ENCODE measurements around the gene C1GALT1C1L. TPM values are rescaled to one million over a fixed set of nuclear protein-coding genes. Genes with fewer than 3 reads are reported as not detected.
A peak's percentile ranks its signal among the peaks of the same experiment; 100 is the strongest.
"Not testable (repeated sequence)": the region's sequence is repeated elsewhere in the genome, so short reads cannot be mapped to it uniquely, and the experiment has no call there.

The C1GALT1C1L gene
- total RNA-seq, result 1 to 10 TPM; 1.3 to 1.4 TPM
- long read RNA-seq, donor 1, partial matches to known transcripts, result 0 of 1 reads
- long read RNA-seq, donor 1, other reads (novel, unspliced or antisense), result 0 of 1 reads
- long read RNA-seq, donor 2, partial matches to known transcripts, result 0 of 1 reads
- long read RNA-seq, donor 2, other reads (novel, unspliced or antisense), result 0 of 1 reads

GRCh38 chr2:43676322-43677050 is at the start of gene C1GALT1C1L:
Gene C1GALT1C1L (minus strand): TSS chr2:43676429. CDS start chr2:43676322, 107 bp downstream.
- DNase-seq (ENCODE audit: low spot score), result peak; percentile 85
- intact Hi-C loops (cut with DNase I), result loop anchor here in 1 of 2 donors (10.0 kb wide), 1 partner anchor 62 kb away; no protein-coding TSS in a partner anchor

- intact Hi-C loops (cut with DNase I), result no loop called here
- no peak for DNase-seq (ENCODE audit: low spot score)
These were observed 49.5 kb upstream of the C1GALT1C1L start for GRCh38 chr2:43725711-43726246.

- DNase-seq (ENCODE audit: low spot score), result no peak
- intact Hi-C loops (cut with DNase I), result no loop called here
These were observed 48.7 kb upstream of the C1GALT1C1L start for GRCh38 chr2:43724728-43725526.

- DNase-seq (ENCODE audit: low spot score), result no peak
- intact Hi-C loops (cut with DNase I), result no loop called here
These were observed 42.4 kb upstream of the C1GALT1C1L start for GRCh38 chr2:43718530-43719124.

GRCh38 chr2:43717322-43717721 is 41.1 kb upstream of the C1GALT1C1L start:
- DNase-seq (ENCODE audit: low spot score), result no peak
- intact Hi-C loops (cut with DNase I), result no loop called here

GRCh38 chr2:43715300-43716098 is 39.3 kb upstream of the C1GALT1C1L start:
- intact Hi-C loops (cut with DNase I), result no loop called here
- no peak for DNase-seq (ENCODE audit: low spot score)

GRCh38 chr2:43714164-43714563 is 37.9 kb upstream of the C1GALT1C1L start:
- intact Hi-C loops (cut with DNase I), result no loop called here
- no peak for DNase-seq (ENCODE audit: low spot score)

- intact Hi-C loops (cut with DNase I), result no loop called here
- DNase-seq (ENCODE audit: low spot score), result no peak
These were observed 34.6 kb upstream of the C1GALT1C1L start for GRCh38 chr2:43710866-43711265.

- no peak for DNase-seq (ENCODE audit: low spot score)
- intact Hi-C loops (cut with DNase I), result no loop called here
These were observed 32.7 kb upstream of the C1GALT1C1L start for GRCh38 chr2:43708891-43709290.

- DNase-seq (ENCODE audit: low spot score), result no peak
- intact Hi-C loops (cut with DNase I), result no loop called here
These were observed 31.9 kb upstream of the C1GALT1C1L start for GRCh38 chr2:43708178-43708577.

GRCh38 chr2:43707255-43708015 is 31.2 kb upstream of the C1GALT1C1L start:
- peak; percentile 89 for DNase-seq (ENCODE audit: low spot score)
- intact Hi-C loops (cut with DNase I), result no loop called here

GRCh38 chr2:43701111-43701510 is 24.9 kb upstream of the C1GALT1C1L start:
- no peak for DNase-seq (ENCODE audit: low spot score)
- intact Hi-C loops (cut with DNase I), result no loop called here

GRCh38 chr2:43699761-43700160 is 23.5 kb upstream of the C1GALT1C1L start:
- intact Hi-C loops (cut with DNase I), result loop anchor here in 1 of 2 donors (10.0 kb wide), 1 partner anchor 775 kb away; no protein-coding TSS in a partner anchor
- DNase-seq (ENCODE audit: low spot score), result no peak

- intact Hi-C loops (cut with DNase I), result loop anchor here in 1 of 2 donors (10.0 kb wide), 1 partner anchor 777 kb away; no protein-coding TSS in a partner anchor
- DNase-seq (ENCODE audit: low spot score), result not testable (repeated sequence)
These were observed 21.9 kb upstream of the C1GALT1C1L start for GRCh38 chr2:43698140-43698539.

- no peak for DNase-seq (ENCODE audit: low spot score)
- intact Hi-C loops (cut with DNase I), result loop anchor here in 1 of 2 donors (10.0 kb wide), 1 partner anchor 782 kb away; no protein-coding TSS in a partner anchor
These were observed 16.3 kb upstream of the C1GALT1C1L start for GRCh38 chr2:43692428-43692994.

- intact Hi-C loops (cut with DNase I), result loop anchor here in 1 of 2 donors (2.0 to 10.0 kb wide), 2 partner anchors 69 to 785 kb away; no protein-coding TSS in a partner anchor
- DNase-seq (ENCODE audit: low spot score), result no peak
These were observed 13.8 kb upstream of the C1GALT1C1L start for GRCh38 chr2:43689999-43690398.

- intact Hi-C loops (cut with DNase I), result no loop called here
- no peak for DNase-seq (ENCODE audit: low spot score)
These were observed 9.1 kb upstream of the C1GALT1C1L start for GRCh38 chr2:43685357-43685756.

Measured in posterior vena cava (tissue), 2 donors.